GM19372 (cell line): Measurements from ENCODE around the gene RNF5.
"Not testable (repeated sequence)": the region's sequence is repeated elsewhere in the genome, so short reads cannot be mapped to it uniquely, and the experiment has no call there.

Experiments used
- ATAC-seq: cut with Tn5 transposase; IDR thresholded peaks from one replicate; pipeline ENCODE4 v1.9.1; 2021; ENCODE audit warnings: mild to moderate bottlenecking, low read depth, moderate library complexity; ENCODE audit not compliant: unreplicated experiment

RNF5 gene

GRCh38 chr6:32175322-32175710 is 2.9 kb upstream of the RNF5 start:
- no peak for ATAC-seq

DNA sequence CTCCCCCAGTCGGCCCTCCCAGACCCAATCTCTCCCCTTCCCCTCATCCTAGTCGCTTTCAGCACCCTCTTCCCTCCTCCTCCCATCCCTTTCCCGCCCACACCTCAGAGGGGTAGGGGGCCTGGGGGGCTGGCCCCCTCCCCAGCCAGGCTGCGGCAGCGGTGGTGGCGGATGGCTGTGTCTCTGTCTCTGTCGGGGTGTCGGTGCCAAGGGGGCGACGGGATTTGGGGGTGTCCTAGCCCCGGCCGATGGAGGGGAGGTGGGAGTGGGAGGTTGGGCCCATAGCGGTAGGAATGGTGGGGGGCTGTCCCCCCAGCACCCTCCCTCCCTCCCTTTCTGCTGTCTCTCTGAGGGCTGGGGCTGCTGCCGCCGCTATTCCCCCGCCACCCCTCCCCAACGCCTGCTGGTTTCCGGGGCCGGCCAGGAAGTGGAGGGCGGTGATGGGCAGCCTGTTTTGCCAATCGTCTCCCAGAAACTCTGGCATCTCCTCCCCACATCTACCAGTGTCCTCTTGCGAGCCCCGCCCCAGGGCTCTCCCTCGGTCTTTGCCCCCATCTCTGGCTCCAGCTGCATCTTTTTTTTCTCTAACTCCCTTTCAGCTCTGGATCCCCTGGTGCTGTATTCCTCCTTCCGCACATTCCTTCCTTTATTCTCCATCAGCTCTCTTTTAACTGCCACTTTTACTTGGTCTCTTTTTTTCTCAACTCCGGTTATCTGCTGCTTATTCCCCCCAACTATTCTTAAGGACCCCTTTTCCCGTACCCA is 2.3 kb upstream of the RNF5 start, which contains the start of gene AGPAT1:
TSS of gene AGPAT1 (minus strand) at position 374 of the 765 bp plus-strand sequence. CDS start 4,588 bp downstream, outside the sequence.
- no peak for ATAC-seq

DNA sequence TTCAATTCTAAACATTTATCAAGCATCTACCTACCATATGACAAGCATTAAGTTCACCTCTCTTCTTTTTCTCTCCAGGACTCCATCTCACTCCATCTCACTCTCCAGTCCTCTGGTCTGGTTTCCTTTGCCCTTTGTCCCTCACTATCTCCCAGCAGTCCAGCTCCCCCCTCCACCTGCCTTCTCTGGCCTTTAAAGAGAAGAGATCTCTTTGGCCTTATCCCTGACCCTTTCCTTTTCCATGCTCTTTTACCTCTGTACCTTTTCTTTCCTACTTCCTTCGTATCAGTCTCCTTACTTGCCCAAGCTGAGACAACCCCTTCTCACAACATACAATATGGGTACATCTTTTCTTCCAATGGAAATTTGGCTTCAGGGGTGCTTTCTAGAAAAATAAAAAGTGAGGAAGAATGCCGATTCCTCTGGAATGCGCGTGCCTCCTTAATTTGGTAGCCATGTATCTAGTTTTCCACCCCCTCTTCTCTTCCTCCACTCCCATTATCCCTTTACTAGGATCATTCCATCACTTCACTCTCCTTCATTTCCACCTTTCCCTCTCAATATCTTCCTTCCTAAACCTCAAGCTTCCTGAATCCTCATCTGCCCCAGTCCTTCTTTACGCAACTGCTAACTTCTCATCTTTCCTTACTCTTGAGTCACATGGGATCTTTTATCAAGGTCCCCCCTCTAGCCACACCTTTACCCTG is 1.6 kb upstream of the RNF5 start:
- no peak for ATAC-seq

- ATAC-seq = no peak
Observed at GRCh38 chr6:32177183-32177787, 920 bp upstream of the RNF5 start.

- no peak for ATAC-seq
Observed at GRCh38 chr6:32178547-32179440, 589 bp downstream of the RNF5 start.

DNA sequence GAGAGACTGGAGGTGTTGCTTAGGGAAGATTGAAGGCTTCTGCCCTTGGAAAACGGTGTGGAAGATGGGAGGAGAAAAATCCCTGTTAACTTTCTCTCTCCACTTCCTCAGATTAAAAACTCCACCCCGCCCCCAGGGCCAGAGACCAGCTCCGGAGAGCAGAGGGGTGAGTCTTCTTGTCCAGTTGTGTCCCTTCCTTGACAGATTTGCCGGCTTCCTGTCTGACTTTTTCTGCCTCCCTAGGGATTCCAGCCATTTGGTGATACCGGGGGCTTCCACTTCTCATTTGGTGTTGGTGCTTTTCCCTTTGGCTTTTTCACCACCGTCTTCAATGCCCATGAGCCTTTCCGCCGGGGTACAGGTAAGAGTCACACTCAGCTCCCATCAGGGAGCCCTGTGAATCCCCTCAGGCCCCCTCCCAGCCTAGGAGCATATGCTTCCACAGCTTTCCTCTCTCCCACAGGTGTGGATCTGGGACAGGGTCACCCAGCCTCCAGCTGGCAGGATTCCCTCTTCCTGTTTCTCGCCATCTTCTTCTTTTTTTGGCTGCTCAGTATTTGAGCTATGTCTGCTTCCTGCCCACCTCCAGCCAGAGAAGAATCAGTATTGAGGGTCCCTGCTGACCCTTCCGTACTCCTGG is 1.7 kb downstream of the RNF5 start:
- ATAC-seq = no peak

- ATAC-seq = no peak
Observed at GRCh38 chr6:32181148-32181702, 3.0 kb downstream of the RNF5 start.

- ATAC-seq = no peak
Observed at GRCh38 chr6:32181915-32182529, 3.8 kb downstream of the RNF5 start.

GRCh38 chr6:32182555-32182981 is 4.4 kb downstream of the RNF5 start:
- ATAC-seq = no peak

DNA sequence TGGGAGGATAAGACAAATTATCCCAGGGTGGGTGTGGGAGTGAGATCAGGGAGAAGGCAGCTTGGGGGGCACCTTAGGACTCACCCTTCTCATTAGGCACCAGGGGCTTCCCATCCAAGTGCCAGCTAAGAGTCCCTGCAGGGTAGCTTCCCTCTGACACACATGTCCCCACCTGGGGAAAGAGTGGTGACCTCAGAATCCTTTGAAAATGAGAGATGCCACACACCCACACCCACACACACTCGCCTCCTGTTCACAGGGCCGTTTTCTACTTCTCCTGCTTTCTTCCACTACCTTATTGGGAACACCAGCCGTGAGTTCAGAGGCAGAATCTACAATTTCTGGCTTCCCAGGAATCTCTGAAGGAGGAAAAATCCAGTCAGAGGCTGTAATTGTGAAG is 4.8 kb downstream of the RNF5 start:
- ATAC-seq = no peak

- ATAC-seq = no peak
Observed at GRCh38 chr6:32183483-32184083, 5.4 kb downstream of the RNF5 start.

GRCh38 chr6:32184084-32184640 is 6.0 kb downstream of the RNF5 start, which contains the start of gene AGER:
TSS of gene AGER (minus strand) at chr6:32184253. CDS start at chr6:32184222, 31 bp downstream.
- no peak for ATAC-seq

- ATAC-seq = not testable (repeated sequence)
Observed at GRCh38 chr6:32185681-32186131, 7.5 kb downstream of the RNF5 start.

- ATAC-seq = not testable (repeated sequence)
Observed at GRCh38 chr6:32186151-32186840, 8.1 kb downstream of the RNF5 start.

DNA sequence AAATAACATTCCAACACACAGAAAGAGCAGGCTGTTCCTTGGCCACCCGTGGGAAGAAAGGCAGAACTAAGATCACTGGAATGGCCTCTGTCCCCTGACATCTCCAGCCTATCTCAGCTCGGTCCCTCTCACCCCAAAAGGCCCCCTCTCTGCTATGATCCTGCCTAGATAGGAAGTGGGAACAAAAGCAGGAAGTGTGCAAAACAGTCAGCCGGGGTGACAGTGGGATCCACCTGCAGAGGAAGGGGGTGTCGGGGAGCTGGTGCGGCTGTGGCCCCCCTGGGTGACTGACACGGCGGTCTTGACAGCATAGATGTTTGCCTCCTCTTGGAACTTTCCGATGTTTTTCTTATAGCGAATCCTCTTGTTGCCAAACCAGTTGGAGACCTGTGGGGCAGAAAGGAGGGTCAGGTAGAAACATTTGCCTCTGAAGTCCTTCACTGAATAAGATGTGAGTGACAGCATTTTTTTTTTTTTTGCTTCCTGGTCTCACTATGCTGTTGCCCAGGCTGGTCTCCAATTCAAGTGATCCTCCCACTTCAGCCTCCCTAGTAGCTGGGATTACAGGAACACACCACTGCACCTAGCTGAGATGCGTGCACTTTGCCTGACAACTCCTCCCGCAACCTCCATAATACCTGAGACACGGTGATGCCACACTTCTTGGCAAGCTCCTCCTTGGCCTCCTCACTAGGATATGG is 9.0 kb downstream of the RNF5 start:
- ATAC-seq = no peak

DNA sequence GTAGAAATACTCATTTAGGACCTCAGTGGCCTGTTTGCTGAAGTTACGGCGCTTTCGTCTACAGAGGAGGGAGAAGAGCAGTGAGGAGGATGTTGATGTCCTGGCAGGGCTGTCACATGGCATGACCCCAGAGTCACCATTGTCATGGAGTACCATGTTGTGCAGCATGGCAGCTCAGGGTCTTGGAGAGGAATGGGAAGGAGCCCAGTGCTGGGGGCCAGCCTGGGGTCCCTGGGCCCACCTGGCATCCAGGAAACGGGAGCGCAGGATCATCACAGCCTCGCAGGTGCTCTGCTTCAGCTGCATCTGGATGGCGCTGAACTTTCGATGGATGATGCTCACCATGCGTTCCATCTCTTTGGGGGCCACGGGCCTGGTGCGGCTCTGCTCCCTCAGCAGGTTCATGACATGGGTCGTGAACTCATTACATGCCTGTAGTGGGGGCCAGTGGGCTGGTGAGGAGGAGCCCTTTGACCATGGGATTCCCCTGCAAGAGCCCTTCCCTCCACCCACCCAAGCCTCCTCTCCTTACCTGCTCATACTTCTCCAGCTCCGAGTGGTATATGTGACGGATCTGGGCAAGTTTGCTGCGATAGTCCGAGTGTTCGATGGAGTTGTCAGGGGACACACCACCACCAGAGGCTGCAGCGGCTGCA is 9.6 kb downstream of the RNF5 start:
- not testable (repeated sequence) for ATAC-seq
